H9 (cell line): ENCODE data around the gene FEM1C. TPM values are rescaled to one million over a fixed set of nuclear protein-coding genes. Genes with fewer than 3 reads are reported as not detected.

Experiments used
- DNase-seq: peaks from one replicate; pipeline ENCODE4 v3.0.0-alpha.2; 2017
- H2AFZ ChIP-seq: one replicate; pipeline ENCODE4 v1.6.1; 2013; ENCODE audit warnings: mild to moderate bottlenecking, low read length, control low read depth, moderate library complexity
- H2AK5ac ChIP-seq: 2 replicates; pipeline ENCODE4 v1.6.1; 2013; ENCODE audit warnings: low read length, control low read depth, mixed read lengths; ENCODE audit not compliant: insufficient read length
- H2BK120ac ChIP-seq: one replicate; pipeline ENCODE4 v1.6.1; 2013; ENCODE audit warnings: low read depth, mild to moderate bottlenecking, low read length, control low read depth, inconsistent platforms; ENCODE audit not compliant: poor library complexity, severe bottlenecking
- H2BK12ac ChIP-seq: 2 replicates; pipeline ENCODE4 v1.6.1; 2013; ENCODE audit warnings: low read length, control low read depth, mixed read lengths, low read depth; ENCODE audit not compliant: insufficient read length
- H2BK15ac ChIP-seq: 2 replicates; pipeline ENCODE4 v1.6.1; 2013; ENCODE audit warnings: low read depth, low read length, control low read depth
- H2BK20ac ChIP-seq: one replicate; pipeline ENCODE4 v1.6.1; 2013; ENCODE audit warnings: low read depth, mild to moderate bottlenecking, low read length, control low read depth, inconsistent platforms; ENCODE audit not compliant: poor library complexity, severe bottlenecking
- H2BK5ac ChIP-seq: 2 replicates; pipeline ENCODE4 v1.6.1; 2013; ENCODE audit warnings: low read length, control low read depth, mixed read lengths; ENCODE audit not compliant: insufficient read length
- H3K14ac ChIP-seq: 2 replicates; pipeline ENCODE4 v1.6.1; 2013; ENCODE audit warnings: low read length, control low read depth; ENCODE audit not compliant: insufficient read depth
- H3K18ac ChIP-seq: 2 replicates; pipeline ENCODE4 v1.6.1; 2013; ENCODE audit warnings: low read depth, mild to moderate bottlenecking, mixed read lengths, low read length, control low read depth; ENCODE audit not compliant: insufficient read length
- H3K23ac ChIP-seq: 2 replicates; pipeline ENCODE4 v1.6.1; 2013; ENCODE audit warnings: low read length, control low read depth, mixed read lengths, low read depth; ENCODE audit not compliant: insufficient read length
- H3K23me2 ChIP-seq: 2 replicates; pipeline ENCODE4 v1.6.1; 2013; ENCODE audit warnings: low read depth, mild to moderate bottlenecking, mixed read lengths, low read length, control low read depth; ENCODE audit not compliant: insufficient read length, poor library complexity, severe bottlenecking
- H3K27ac ChIP-seq: 2 replicates; pipeline ENCODE4 v1.5.1; 2013; ENCODE audit warnings: low read length, control low read depth, mixed read lengths, low read depth; ENCODE audit not compliant: insufficient read length
- H3K27me3 ChIP-seq: 2 replicates; pipeline ENCODE4 v1.6.1; 2013; ENCODE audit warnings: low read length, control low read depth, inconsistent platforms; ENCODE audit not compliant: insufficient read depth
- H3K4ac ChIP-seq: 2 replicates; pipeline ENCODE4 v1.6.1; 2013; ENCODE audit warnings: low read depth, mild to moderate bottlenecking, control low read depth, inconsistent platforms, low read length, moderate library complexity
- H3K4me1 ChIP-seq: 2 replicates; pipeline ENCODE4 v1.6.1; 2013; ENCODE audit warnings: low read length, control low read depth, inconsistent platforms; ENCODE audit not compliant: insufficient read depth
- H3K4me2 ChIP-seq: 2 replicates; pipeline ENCODE4 v1.6.1; 2013; ENCODE audit warnings: low read length, control low read depth, mixed read lengths; ENCODE audit not compliant: insufficient read length, insufficient read depth
- H3K56ac ChIP-seq: 2 replicates; pipeline ENCODE4 v1.6.1; 2013; ENCODE audit warnings: low read depth, mild to moderate bottlenecking, mixed read lengths, low read length, control low read depth; ENCODE audit not compliant: insufficient read length
- H3K79me1 ChIP-seq: 2 replicates; pipeline ENCODE4 v1.6.1; 2013; ENCODE audit warnings: low read depth, mild to moderate bottlenecking, moderate library complexity, low read length, control low read depth, inconsistent platforms; ENCODE audit not compliant: insufficient read depth, poor library complexity, severe bottlenecking
- H3K79me2 ChIP-seq: 2 replicates; pipeline ENCODE4 v1.6.1; 2013; ENCODE audit warnings: low read length, control low read depth, inconsistent platforms; ENCODE audit not compliant: insufficient read depth
- H3K9ac ChIP-seq: 2 replicates; pipeline ENCODE4 v1.6.1; 2013; ENCODE audit warnings: low read length, control low read depth, mixed read lengths; ENCODE audit not compliant: insufficient read length; ENCODE audit errors: extremely low read depth
- H3K9me3 ChIP-seq: one replicate; pipeline ENCODE4 v1.6.1; 2013; ENCODE audit warnings: low read depth, low read length, inconsistent platforms; ENCODE audit not compliant: control insufficient read depth
- H3T11ph ChIP-seq: one replicate; pipeline ENCODE4 v1.6.1; 2013; ENCODE audit warnings: mild to moderate bottlenecking, low read length, control low read depth, inconsistent platforms
- H4K20me1 ChIP-seq: one replicate; pipeline ENCODE4 v1.6.1; 2013; ENCODE audit not compliant: control insufficient read depth, insufficient read length, insufficient read depth
- H4K5ac ChIP-seq: 2 replicates; pipeline ENCODE4 v1.6.1; 2013; ENCODE audit warnings: low read depth, mild to moderate bottlenecking, mixed read lengths, low read length, control low read depth; ENCODE audit not compliant: insufficient read length
- H4K8ac ChIP-seq: replicated peaks from 2 replicates; pipeline ENCODE4 v1.6.1; 2013; ENCODE audit warnings: low read length, control low read depth, mixed read lengths, low read depth; ENCODE audit not compliant: insufficient read length
- H4K91ac ChIP-seq: 2 replicates; pipeline ENCODE4 v1.6.1; 2013; ENCODE audit warnings: low read depth, mild to moderate bottlenecking, moderate library complexity, mixed read lengths, low read length, control low read depth; ENCODE audit not compliant: insufficient read length
- H3K27ac Mint-ChIP-seq, 3 experiments: 2 replicates in 2 of 3; 3 replicates in 1 of 3; pipeline ENCODE4 v1.8.0; 2020 to 2021; ENCODE audit warnings: mixed read lengths in 3 of 3, mild to moderate bottlenecking in 1 of 3, moderate library complexity in 1 of 3
- H3K27me3 Mint-ChIP-seq: 2 replicates; pipeline ENCODE4 v1.8.0; 2021; ENCODE audit warnings: low read depth, mild to moderate bottlenecking, moderate library complexity, mixed read lengths
- H3K36me3 Mint-ChIP-seq, 3 experiments: 2 replicates in 2 of 3; 3 replicates in 1 of 3; pipeline ENCODE4 v1.8.0; 2020 to 2021; ENCODE audit warnings: low read depth in 3 of 3, mixed read lengths in 3 of 3; ENCODE audit not compliant: insufficient read depth in 1 of 3
- H3K4me1 Mint-ChIP-seq, 2 experiments: 2 replicates each; pipeline ENCODE4 v1.8.0; 2020; ENCODE audit warnings: mixed read lengths in 2 of 2
- H3K4me3 Mint-ChIP-seq, 2 experiments: 2 replicates in 1 of 2; 3 replicates in 1 of 2; pipeline ENCODE4 v1.8.0; 2020 to 2021; ENCODE audit warnings: mild to moderate bottlenecking in 2 of 2, mixed read lengths in 2 of 2, moderate library complexity in 1 of 2
- H3K9me3 Mint-ChIP-seq, 2 experiments: 2 replicates in 1 of 2; 3 replicates in 1 of 2; pipeline ENCODE4 v1.8.0; 2020; ENCODE audit warnings: mild to moderate bottlenecking in 2 of 2, mixed read lengths in 2 of 2, moderate library complexity in 1 of 2
- WGBS: extraction: QIAGEN DNeasy Blood & Tissue Kit; methylation state at CpG from one replicate; pipeline ENCODE4 v1.1.7; 2013; ENCODE audit warnings: missing lambda C conversion rate, low lambda C conversion rate, mixed read lengths; ENCODE audit not compliant: insufficient read length; ENCODE audit errors: extremely low coverage; 5-methylcytosine and 5-hydroxymethylcytosine counted together
- total RNA-seq: library from RNA; stranded (reverse); gene quantifications from 2 replicates; pipeline ENCODE4 v1.2.1, GENCODE V29; 2021
- TF ChIP-seq, protein P1 (sequence below): fragments of 200-600 bp; sonication (generic); conservative IDR thresholded peaks from 3 replicates; pipeline ENCODE4 v1.8.0; 2021; ENCODE audit warnings: antibody characterized with exemption, mild to moderate bottlenecking

The FEM1C gene
- total RNA-seq, 1 experiment from 2014 or later: 15.2 TPM

DNA sequence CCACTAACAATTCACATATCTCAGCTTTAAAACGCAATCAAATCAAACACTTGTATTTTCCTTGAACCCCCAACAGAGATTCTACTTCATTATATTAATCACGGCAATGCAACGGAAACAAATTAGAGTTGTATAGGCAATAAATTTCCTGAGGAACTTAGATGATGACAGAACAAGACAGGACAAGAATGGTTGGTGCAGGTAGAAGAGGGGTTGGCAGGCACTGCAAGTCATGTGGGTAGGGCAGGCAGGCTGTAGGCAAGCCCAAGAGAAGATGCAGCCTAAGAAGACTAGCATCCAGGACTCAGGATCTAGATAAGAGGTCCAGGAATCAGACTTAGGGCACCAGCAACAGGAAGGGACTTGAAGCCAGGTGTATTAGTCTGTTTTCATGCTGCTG lies 16.6 kb upstream of the FEM1C start:
- H3K36me3 Mint-ChIP-seq: no peaks in the 10 kb centered on the region; a peak in 1 of 7 replicates
- no peak overlapping the region for H4K5ac ChIP-seq
- DNase-seq: no peak
- H3K18ac ChIP-seq: no peak overlapping the region
- peaks cover 0 to 2% of the 10 kb centered on the region in 2 experiments; a peak in 1 of 5 replicates for H3K9me3 Mint-ChIP-seq
- H2BK12ac ChIP-seq: no peak overlapping the region
- H2BK5ac ChIP-seq: no peak overlapping the region
- H2AK5ac ChIP-seq: no peak overlapping the region
- no peaks in the 10 kb centered on the region for H3K23me2 ChIP-seq
- H4K8ac ChIP-seq: no peak overlapping the region
- H4K20me1 ChIP-seq: no peaks in the 10 kb centered on the region
- no peaks in the 10 kb centered on the region for H3K27me3 Mint-ChIP-seq
- H3K79me2 ChIP-seq: no peaks in the 10 kb centered on the region
- WGBS: no CpG with 5 or more reads among the region's 3 CpGs
- TF ChIP-seq, protein P1, sequence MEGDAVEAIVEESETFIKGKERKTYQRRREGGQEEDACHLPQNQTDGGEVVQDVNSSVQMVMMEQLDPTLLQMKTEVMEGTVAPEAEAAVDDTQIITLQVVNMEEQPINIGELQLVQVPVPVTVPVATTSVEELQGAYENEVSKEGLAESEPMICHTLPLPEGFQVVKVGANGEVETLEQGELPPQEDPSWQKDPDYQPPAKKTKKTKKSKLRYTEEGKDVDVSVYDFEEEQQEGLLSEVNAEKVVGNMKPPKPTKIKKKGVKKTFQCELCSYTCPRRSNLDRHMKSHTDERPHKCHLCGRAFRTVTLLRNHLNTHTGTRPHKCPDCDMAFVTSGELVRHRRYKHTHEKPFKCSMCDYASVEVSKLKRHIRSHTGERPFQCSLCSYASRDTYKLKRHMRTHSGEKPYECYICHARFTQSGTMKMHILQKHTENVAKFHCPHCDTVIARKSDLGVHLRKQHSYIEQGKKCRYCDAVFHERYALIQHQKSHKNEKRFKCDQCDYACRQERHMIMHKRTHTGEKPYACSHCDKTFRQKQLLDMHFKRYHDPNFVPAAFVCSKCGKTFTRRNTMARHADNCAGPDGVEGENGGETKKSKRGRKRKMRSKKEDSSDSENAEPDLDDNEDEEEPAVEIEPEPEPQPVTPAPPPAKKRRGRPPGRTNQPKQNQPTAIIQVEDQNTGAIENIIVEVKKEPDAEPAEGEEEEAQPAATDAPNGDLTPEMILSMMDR: no peak
- no peak overlapping the region for H2BK20ac ChIP-seq
- H3T11ph ChIP-seq: no peak overlapping the region
- no peak overlapping the region for H3K4ac ChIP-seq
- no peak overlapping the region for H3K27ac Mint-ChIP-seq
- no peak overlapping the region for H2AFZ ChIP-seq
- H3K4me3 Mint-ChIP-seq: no peak overlapping the region
- H3K9ac ChIP-seq: no peak overlapping the region
- no peaks in the 10 kb centered on the region for H3K27me3 ChIP-seq
- H4K91ac ChIP-seq: no peak overlapping the region
- H2BK120ac ChIP-seq: no peak overlapping the region
- H3K56ac ChIP-seq: no peak overlapping the region
- peaks cover 9 to 18% of the 10 kb centered on the region in 2 experiments for H3K4me1 Mint-ChIP-seq
- H2BK15ac ChIP-seq: no peak overlapping the region
- H3K14ac ChIP-seq: no peak overlapping the region
- no peak overlapping the region for H3K27ac ChIP-seq
- H3K4me2 ChIP-seq: no peak overlapping the region
- peaks cover 6% of the 10 kb centered on the region; the same call in 1 of the 2 replicates for H3K4me1 ChIP-seq
- no peaks in the 10 kb centered on the region for H3K9me3 ChIP-seq
- H3K23ac ChIP-seq: no peak overlapping the region
- no peaks in the 10 kb centered on the region for H3K79me1 ChIP-seq
